GM19239 (cell line): ENCODE results near the gene SRP72.
"Not testable (repeated sequence)": the region's sequence is repeated elsewhere in the genome, so short reads cannot be mapped to it uniquely, and the experiment has no call there.

Experiments used
- DNase-seq: peaks from one replicate; pipeline ENCODE4 v3.0.0; 2011; ENCODE audit warnings: low spot score; ENCODE audit not compliant: insufficient read length
- FAIRE-seq: peaks from 2 replicates; lab custom pipeline; 2011; peaks lifted over from hg19 to GRCh38; lab: Jason Lieb, UNC

SRP72 gene, protein sequence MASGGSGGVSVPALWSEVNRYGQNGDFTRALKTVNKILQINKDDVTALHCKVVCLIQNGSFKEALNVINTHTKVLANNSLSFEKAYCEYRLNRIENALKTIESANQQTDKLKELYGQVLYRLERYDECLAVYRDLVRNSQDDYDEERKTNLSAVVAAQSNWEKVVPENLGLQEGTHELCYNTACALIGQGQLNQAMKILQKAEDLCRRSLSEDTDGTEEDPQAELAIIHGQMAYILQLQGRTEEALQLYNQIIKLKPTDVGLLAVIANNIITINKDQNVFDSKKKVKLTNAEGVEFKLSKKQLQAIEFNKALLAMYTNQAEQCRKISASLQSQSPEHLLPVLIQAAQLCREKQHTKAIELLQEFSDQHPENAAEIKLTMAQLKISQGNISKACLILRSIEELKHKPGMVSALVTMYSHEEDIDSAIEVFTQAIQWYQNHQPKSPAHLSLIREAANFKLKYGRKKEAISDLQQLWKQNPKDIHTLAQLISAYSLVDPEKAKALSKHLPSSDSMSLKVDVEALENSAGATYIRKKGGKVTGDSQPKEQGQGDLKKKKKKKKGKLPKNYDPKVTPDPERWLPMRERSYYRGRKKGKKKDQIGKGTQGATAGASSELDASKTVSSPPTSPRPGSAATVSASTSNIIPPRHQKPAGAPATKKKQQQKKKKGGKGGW

GRCh38 chr4:56467284-56468096 is at the start of gene SRP72:
Gene SRP72, plus strand, starts transcription at chr4:56467617. Its CDS starts 19 bp downstream, at chr4:56467636.
- FAIRE-seq (peak; percentile 97), DNase-seq (peak; percentile 62)

GRCh38 chr4:56424176-56424575 is 43.2 kb upstream of the SRP72 start:
- DNase-seq (no peak), FAIRE-seq (no peak)

GRCh38 chr4:56424697-56425514 is 42.5 kb upstream of the SRP72 start:
- no peak for DNase-seq
- peak; percentile 83 for FAIRE-seq

DNA sequence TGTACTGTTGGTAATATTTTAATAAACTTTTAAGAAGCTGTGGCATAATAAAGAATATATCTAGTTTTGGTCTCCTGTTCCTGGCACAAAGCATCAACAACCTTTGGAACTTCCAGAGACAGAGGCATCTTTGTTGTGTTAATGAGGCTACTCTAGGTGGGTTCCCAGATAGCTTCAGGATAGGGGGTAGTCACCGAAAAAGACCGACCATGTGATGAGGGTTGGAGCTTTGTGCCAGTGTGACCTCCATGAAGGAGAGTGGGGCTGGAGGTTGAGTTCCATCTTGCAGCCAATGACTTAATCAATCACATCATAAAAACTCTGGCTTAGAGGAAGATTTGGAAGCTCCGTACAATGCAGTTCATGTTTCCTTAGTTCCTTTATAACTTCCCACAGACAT is 41.9 kb upstream of the SRP72 start:
- no peak for DNase-seq
- peak; percentile 77 for FAIRE-seq

DNA sequence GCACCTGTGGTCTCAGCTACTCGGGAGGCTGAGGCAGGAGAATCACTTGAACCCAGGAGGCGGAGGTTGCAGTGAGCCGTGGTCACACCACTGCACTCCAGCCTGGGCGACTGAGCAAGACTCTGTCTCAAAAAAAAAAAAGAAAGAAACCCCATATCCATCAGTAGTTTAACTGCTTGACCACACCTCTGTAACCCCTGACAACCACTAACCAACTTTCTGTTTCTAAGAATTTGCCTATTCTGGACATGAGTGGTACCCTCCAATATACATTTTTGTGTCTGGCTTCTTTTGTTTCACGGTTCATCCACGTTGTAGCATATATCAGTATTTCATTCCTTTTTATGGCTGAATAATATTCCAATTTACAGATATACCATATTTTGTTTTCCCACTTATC is 41.1 kb upstream of the SRP72 start:
- no peak for DNase-seq
- peak; percentile 66 for FAIRE-seq

- DNase-seq = no peak
- FAIRE-seq = no peak
Observed at GRCh38 chr4:56427179-56427578, 40.2 kb upstream of the SRP72 start.

DNA sequence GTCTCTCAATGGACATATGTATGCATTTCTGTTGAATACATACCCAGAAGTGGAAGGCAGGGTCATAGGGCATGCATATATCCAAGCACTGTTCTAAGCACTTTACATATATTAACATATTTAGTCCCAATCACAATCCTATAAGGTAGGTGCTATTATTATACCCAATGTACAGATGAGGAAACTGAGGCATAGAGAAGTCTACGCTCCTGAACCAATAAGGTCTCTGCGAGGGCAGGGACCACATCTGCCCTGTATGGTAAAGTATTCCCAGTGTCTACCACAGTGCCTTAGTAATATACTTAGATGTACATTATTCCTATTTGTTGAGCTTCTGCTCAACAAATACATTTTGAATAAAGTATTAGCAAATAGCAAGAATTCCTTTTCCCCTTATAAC is 37.2 kb upstream of the SRP72 start:
- DNase-seq (no peak), FAIRE-seq (no peak)

- DNase-seq = no peak
- FAIRE-seq = no peak
Observed at GRCh38 chr4:56433280-56433679, 34.1 kb upstream of the SRP72 start.

GRCh38 chr4:56434599-56435139 is 32.7 kb upstream of the SRP72 start:
- FAIRE-seq = peak; percentile 66

DNA sequence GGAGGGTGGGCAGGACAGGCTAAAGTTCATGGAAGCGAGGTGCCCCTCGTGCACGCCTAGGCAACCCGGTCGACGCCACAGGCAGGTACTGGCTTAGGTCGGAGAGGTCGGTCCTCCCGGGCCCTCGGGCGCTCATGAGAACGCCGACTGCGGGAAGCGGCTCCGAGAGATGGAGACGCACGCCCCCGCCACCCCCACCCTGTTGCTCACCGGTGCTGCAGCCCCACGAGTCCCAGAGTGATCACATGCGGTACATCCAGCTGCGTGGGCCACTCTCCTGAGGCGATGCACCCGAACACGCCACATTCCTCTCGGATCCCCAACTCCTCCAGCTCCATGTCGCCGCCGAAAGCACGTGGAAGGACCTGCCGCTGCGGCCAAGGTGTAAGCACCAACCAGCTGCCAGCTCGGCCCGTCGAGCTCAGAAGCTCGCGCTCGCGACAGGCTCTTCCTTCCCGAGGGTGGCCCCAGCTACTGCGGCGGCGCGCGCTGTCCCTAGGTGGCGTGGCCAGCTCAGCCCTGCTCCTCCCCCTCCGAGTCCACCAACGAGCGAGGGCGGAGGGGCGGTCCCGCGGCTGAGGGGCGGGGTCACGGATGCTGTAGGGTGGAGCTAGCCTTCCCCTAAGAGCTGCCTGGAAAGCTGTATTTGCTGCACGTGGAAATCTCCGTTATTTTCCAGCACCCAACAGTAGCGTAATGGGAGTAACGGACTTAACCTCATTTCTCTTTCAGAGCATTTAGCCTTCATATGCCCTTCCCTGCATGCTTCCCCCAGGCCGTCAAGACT is 32.1 kb upstream of the SRP72 start, which contains the start of gene PPAT:
PPAT (minus strand) TSS at position 476 of the 787 bp plus-strand sequence; CDS start at position 338, 138 bp downstream.
- FAIRE-seq (peak; percentile 98), DNase-seq (peak; percentile 63)

More at GRCh38 chr4:56434599-56435139, 32.7 kb upstream of the SRP72 start:
- no peak for DNase-seq

GRCh38 chr4:56438766-56439165 is 28.7 kb upstream of the SRP72 start:
- no peak for FAIRE-seq
- no peak for DNase-seq

DNA sequence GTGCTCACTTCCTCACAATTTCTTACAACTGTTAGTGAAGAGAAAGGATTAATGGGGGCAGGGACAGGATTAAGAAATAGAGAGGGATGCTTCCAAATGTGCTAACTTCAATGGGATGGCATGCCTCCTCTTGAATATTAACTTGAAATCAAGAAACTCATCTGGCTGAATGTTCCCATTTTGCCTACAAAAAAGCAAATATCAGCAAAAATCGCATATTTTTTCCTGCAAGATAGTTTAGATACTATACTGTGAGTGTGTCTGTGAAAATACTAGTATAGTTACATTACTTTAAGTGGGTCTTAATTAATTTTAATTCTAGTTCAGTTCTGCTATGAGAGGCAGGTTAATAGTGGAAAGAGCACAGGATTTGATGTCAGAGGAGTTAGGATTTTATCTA is 26.4 kb upstream of the SRP72 start:
- FAIRE-seq (no peak), DNase-seq (no peak)

DNA sequence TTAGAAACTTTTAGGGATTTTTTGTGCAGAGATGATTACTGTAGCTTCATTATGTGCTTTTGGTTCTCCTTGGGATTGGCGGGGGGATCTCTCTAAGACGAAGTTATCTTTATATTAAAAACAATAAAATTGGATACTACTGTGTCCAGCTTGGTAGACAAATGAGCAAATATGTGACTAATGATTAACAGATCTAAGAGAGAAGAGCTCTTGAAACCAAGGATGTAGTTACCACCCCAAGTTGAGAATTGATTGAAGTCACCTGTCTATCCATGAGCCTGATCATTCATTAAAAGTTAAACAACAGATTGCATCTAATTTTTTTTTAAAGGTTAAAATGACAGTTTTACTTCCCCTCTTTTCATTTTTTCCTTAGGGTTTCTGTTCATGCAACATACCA is 22.7 kb upstream of the SRP72 start:
- DNase-seq = no peak
- FAIRE-seq = no peak

- FAIRE-seq (peak; percentile 68), DNase-seq (no peak)
Observed at GRCh38 chr4:56445699-56446098, 21.7 kb upstream of the SRP72 start.

DNA sequence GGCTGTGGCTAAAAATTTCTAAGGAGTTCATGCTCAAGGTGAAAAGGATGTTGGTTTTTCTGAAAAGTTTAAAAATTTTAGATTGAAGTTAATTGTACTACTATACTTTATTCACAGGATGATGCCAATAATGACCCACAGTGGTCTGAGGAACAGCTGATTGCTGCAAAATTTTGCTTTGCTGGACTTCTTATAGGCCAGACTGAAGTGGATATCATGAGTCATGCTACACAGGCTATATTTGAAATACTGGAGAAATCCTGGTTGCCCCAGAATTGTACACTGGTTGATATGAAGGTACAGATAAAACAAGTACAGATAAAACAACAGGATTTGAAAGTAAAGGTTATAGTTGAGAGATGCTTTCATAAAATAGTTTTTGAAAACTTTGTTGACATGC is 19.1 kb upstream of the SRP72 start:
- DNase-seq = no peak
- peak; percentile 33 for FAIRE-seq

DNA sequence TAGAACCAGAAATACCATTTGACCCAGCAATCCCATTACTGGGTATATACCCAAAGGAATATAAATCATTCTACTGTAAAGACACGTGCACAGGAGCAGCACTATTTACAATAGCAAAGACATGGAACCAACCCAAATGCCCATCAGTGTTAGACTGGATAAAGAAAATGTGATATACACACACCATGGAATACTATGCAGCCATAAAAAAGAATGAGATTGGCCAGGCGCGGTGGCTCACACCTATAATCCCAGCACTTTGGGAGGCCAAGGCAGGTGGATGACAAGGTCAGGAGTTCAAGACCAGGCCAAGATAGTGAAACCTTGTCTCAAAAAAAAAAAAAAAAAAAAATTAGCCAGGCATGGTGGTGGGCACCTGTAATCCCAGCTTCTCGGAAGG is 17.9 kb upstream of the SRP72 start:
- FAIRE-seq, DNase-seq: not testable (repeated sequence)

DNA sequence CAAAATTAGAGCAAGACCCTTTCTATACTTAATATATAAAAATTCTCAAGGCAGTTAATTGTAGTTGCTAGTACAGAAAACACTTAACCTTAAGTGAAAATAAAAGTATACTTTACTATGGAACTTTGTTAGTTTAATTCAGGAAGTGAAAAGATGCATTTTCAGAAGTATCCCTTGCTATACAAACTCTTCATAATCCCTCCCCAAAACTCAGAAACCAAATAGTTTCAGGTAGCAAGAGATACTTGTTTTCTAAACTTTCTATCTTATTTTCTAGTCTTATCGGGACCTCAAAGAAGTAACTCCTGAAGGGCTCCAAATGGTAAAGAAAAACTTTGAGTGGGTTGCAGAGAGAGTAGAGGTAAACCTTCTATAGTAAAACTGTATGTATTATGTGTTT is 17.1 kb upstream of the SRP72 start:
- FAIRE-seq (no peak), DNase-seq (no peak)

- DNase-seq (no peak), FAIRE-seq (peak; percentile 62)
Observed at GRCh38 chr4:56460085-56460484, 7.3 kb upstream of the SRP72 start.

DNA sequence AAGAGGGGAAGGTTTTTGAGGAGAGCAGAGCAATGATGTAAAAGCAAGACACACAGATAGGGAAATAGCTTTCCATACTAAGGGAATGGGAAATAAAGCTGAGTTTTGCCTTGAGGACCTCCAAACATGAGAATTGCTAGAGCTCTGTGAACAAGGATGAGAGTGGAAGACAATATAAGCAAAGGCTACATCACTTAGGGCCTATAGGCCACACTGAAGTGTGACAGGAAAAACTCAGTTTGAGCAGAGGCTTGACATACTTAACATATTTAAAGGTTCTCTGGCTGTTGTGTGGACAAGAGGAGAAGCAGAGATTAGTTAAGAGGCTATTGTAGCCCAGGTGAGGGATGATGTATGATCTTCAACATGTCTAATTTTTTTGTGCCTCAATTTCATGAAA is 5.3 kb upstream of the SRP72 start:
- no peak for DNase-seq
- no peak for FAIRE-seq
